Ureter (tissue), 1 donor: ENCODE results near the gene SHROOM2. TPM values are rescaled to one million over a fixed set of nuclear protein-coding genes. Genes with fewer than 3 reads are reported as not detected.

Source experiments
- total RNA-seq: library from RNA; stranded (reverse); gene quantifications from one replicate; pipeline ENCODE4 v1.2.4, GENCODE V29; 2023
- donor health status: DM: yes; HTN: yes; CAD: no.

Gene SHROOM2
- total RNA-seq, 1 donor from 2014 or later, result 17.5 TPM

Other genes starting within 250 kb of the SHROOM2 start
- 3.7 TPM for gene GPR143, start 20.6 kb upstream of the SHROOM2 start, total RNA-seq
- 4.6 TPM for gene CLDN34, start 180.9 kb downstream of the SHROOM2 start, total RNA-seq